Loucy (cell line): Measurements from ENCODE around the gene WNT11.

Experiments
- H2AFZ ChIP-seq: fragments of 200-600 bp; sonication (generic); 2 replicates; pipeline ENCODE4 v1.6.0; 2016; ENCODE audit warnings: antibody characterized with exemption, mild to moderate bottlenecking, low read length, moderate library complexity
- H3F3A ChIP-seq: fragments of 200-600 bp; 2 replicates; pipeline ENCODE4 v1.6.0; 2016; ENCODE audit warnings: antibody characterized with exemption, low read depth, mild to moderate bottlenecking
- H3K27me3 ChIP-seq: fragments of 200-600 bp; sonication (generic); 2 replicates; pipeline ENCODE4 v1.6.1; 2014; ENCODE audit warnings: low read length, mild to moderate bottlenecking; ENCODE audit not compliant: insufficient read depth, poor library complexity, severe bottlenecking
- H3K36me3 ChIP-seq: fragments of 200-600 bp; sonication (generic); 2 replicates; pipeline ENCODE4 v1.6.1; 2016; ENCODE audit warnings: low read length; ENCODE audit not compliant: insufficient read depth
- H3K4me1 ChIP-seq: fragments of 200-600 bp; sonication (generic); 2 replicates; pipeline ENCODE4 v1.5.1; 2014; ENCODE audit warnings: low read length, mild to moderate bottlenecking; ENCODE audit not compliant: insufficient read depth, poor library complexity, severe bottlenecking
- H3K4me2 ChIP-seq: fragments of 200-600 bp; sonication (generic); 2 replicates; pipeline ENCODE4 v1.6.0; 2014; ENCODE audit warnings: antibody characterized with exemption, low read length, low read depth, mild to moderate bottlenecking; ENCODE audit not compliant: poor library complexity, severe bottlenecking
- H3K4me3 ChIP-seq: fragments of 200-600 bp; sonication (generic); 2 replicates; pipeline ENCODE4 v1.5.1; 2014; ENCODE audit warnings: low read length, mild to moderate bottlenecking, mixed read lengths; ENCODE audit not compliant: poor library complexity, severe bottlenecking
- H3K79me2 ChIP-seq: fragments of 200-600 bp; sonication (generic); 2 replicates; pipeline ENCODE4 v1.6.1; 2014; ENCODE audit warnings: low read length; ENCODE audit not compliant: insufficient read depth
- H3K9ac ChIP-seq: fragments of 200-600 bp; sonication (generic); 2 replicates; pipeline ENCODE4 v1.6.0; 2014; ENCODE audit warnings: mild to moderate bottlenecking, low read depth, low read length, moderate library complexity; ENCODE audit not compliant: poor library complexity, severe bottlenecking
- H3K9me2 ChIP-seq: fragments of 200-600 bp; sonication (generic); replicated peaks from 2 replicates; pipeline ENCODE4 v1.6.1; 2016; ENCODE audit warnings: low read depth, low read length, mixed read lengths
- H3K9me3 ChIP-seq: fragments of 200-600 bp; sonication (generic); 2 replicates; pipeline ENCODE4 v1.6.1; 2014; ENCODE audit warnings: mild to moderate bottlenecking, antibody characterized with exemption, low read length, low read depth; ENCODE audit not compliant: insufficient read depth
- H4K20me1 ChIP-seq: fragments of 200-600 bp; sonication (generic); 2 replicates; pipeline ENCODE4 v1.6.0; 2014; ENCODE audit warnings: antibody characterized with exemption, low read length, mild to moderate bottlenecking; ENCODE audit not compliant: insufficient read depth, poor library complexity, severe bottlenecking
- EZH2phosphoT487 ChIP-seq: fragments of 200-600 bp; IDR thresholded peaks from 2 replicates; pipeline ENCODE4 v1.6.1; 2018; ENCODE audit warnings: antibody characterized with exemption, mild to moderate bottlenecking, moderate library complexity, borderline replicate concordance
- TF ChIP-seq, protein P1 (sequence below): fragments of 200-600 bp; sonication (generic); conservative IDR thresholded peaks from 2 replicates; pipeline ENCODE4 v1.5.1; 2014; ENCODE audit warnings: mild to moderate bottlenecking, antibody characterized with exemption, low read length

The WNT11 gene

GRCh38 chr11:76157891-76158290, 48.4 kb downstream of the WNT11 start:
- Histone ChIP-seq H3K27me3 (no peaks in the 10 kb centered on the region), H3K9me2 (no peaks in the 10 kb centered on the region), H3K4me3 (no peak overlapping the region), H3K9me3 (no peaks in the 10 kb centered on the region), H3K36me3 (no peaks in the 10 kb centered on the region), H2AFZ (no peak overlapping the region), H3K79me2 (no peaks in the 10 kb centered on the region), H3K9ac (no peak overlapping the region), H3F3A (no peaks in the 10 kb centered on the region), H4K20me1 (no peaks in the 10 kb centered on the region), H3K4me1 (no peaks in the 10 kb centered on the region), H3K4me2 (no peak overlapping the region)
- TF ChIP-seq, protein P1, sequence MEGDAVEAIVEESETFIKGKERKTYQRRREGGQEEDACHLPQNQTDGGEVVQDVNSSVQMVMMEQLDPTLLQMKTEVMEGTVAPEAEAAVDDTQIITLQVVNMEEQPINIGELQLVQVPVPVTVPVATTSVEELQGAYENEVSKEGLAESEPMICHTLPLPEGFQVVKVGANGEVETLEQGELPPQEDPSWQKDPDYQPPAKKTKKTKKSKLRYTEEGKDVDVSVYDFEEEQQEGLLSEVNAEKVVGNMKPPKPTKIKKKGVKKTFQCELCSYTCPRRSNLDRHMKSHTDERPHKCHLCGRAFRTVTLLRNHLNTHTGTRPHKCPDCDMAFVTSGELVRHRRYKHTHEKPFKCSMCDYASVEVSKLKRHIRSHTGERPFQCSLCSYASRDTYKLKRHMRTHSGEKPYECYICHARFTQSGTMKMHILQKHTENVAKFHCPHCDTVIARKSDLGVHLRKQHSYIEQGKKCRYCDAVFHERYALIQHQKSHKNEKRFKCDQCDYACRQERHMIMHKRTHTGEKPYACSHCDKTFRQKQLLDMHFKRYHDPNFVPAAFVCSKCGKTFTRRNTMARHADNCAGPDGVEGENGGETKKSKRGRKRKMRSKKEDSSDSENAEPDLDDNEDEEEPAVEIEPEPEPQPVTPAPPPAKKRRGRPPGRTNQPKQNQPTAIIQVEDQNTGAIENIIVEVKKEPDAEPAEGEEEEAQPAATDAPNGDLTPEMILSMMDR = no peak
- no peak for TF ChIP-seq EZH2phosphoT487

- H3K36me3 ChIP-seq = no peaks in the 10 kb centered on the region
- no peak overlapping the region for H3K4me2 ChIP-seq
- no peak for TF ChIP-seq EZH2phosphoT487
- TF ChIP-seq, protein P1 = no peak
- H3K4me3 ChIP-seq = no peak overlapping the region
- H3K9ac ChIP-seq = no peak overlapping the region
- no peak overlapping the region for H2AFZ ChIP-seq
- peaks cover under 1% of the 10 kb centered on the region for H3K4me1 ChIP-seq
- H3K79me2 ChIP-seq = no peaks in the 10 kb centered on the region
- no peaks in the 10 kb centered on the region for H3K9me2 ChIP-seq
- H3K9me3 ChIP-seq = no peaks in the 10 kb centered on the region
- H3K27me3 ChIP-seq = no peaks in the 10 kb centered on the region
- no peaks in the 10 kb centered on the region for H4K20me1 ChIP-seq
- H3F3A ChIP-seq = no peaks in the 10 kb centered on the region
These were observed 49.3 kb downstream of the WNT11 start for GRCh38 chr11:76156971-76157427.

- Histone ChIP-seq H3K36me3 (no peaks in the 10 kb centered on the region), H4K20me1 (no peaks in the 10 kb centered on the region), H3K9me2 (no peaks in the 10 kb centered on the region), H3K4me1 (peaks cover 3% of the 10 kb centered on the region), H3K4me2 (no peak overlapping the region), H3K9ac (no peak overlapping the region), H3K27me3 (no peaks in the 10 kb centered on the region), H3K79me2 (no peaks in the 10 kb centered on the region), H3F3A (no peaks in the 10 kb centered on the region), H2AFZ (peak overlapping the region; percentile 6; the same call in 1 of the 2 replicates), H3K9me3 (no peaks in the 10 kb centered on the region), H3K4me3 (no peak overlapping the region)
- no peak for TF ChIP-seq EZH2phosphoT487
- TF ChIP-seq, protein P1 = no peak
These were observed 50.6 kb downstream of the WNT11 start for GRCh38 chr11:76155500-76156227.
